GM19395 (cell line): Measurements from ENCODE around the gene RAPH1.

Experiments
- ATAC-seq: cut with Tn5 transposase; IDR thresholded peaks from one replicate; pipeline ENCODE4 v1.9.1; 2021; ENCODE audit warnings: mild to moderate bottlenecking, moderate library complexity; ENCODE audit not compliant: unreplicated experiment

RAPH1 gene

DNA sequence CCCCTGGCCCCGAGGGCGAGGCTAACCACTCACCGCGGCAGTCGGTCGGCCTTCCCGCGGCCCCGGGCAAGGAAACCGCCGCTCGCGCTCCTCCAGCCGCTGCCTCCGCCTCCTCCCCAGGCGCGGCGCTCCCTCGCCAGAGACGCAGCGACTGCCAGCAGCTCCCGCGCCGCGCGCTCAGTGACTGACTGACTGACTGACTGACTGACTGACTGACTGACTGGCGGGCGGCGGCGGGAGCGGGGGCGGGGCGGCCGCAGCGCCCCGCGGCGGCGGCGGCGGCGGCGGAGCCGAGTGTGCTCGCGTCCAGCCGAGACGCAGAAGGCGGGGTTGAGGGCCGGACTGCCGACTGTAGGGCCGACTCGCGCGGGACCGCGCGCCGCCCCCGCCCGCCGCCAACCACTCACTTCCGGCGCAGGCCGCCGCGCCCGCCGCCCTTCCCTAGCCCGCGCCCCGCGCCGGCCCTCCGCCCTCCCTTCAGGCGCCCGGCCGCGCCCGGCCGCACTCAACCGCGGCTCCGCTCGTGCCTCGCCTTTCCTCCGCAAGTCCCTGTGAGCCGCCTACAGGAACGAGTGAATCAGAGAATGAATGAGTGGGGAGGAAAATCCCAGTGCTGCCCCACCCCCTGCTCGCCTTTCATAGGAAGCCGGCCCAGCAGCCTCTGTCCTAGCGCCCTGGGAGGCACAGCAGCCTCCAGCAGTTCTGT, at the start of gene RAPH1:
Gene RAPH1 (minus strand): TSS at position 224 of the 706 bp plus-strand sequence. CDS start 39,948 bp downstream, outside the sequence.
- peak; percentile 74 for ATAC-seq

DNA sequence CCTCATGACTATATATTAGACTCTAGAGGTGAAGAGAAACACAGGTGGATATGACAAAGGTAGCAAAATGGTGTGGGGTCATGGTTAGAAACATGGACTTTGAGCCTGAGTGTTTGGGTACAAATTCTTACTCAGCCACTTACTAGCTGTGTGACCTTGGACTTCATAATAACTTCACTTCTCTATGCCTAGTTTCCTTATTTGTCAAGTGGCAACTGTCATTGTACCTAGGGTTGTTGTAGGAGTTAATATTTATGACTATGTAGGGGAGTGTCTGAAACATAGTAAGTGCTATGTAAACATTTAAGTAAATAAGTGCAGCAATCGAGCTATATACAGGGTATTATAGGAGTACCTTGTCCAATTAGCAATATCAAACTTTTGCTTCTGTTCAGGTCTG, 49.7 kb upstream of the RAPH1 start:
- ATAC-seq = no peak

- ATAC-seq = peak; percentile 50
These were observed 48.6 kb upstream of the RAPH1 start for GRCh38 chr2:203583701-203584100.

- ATAC-seq = no peak
These were observed 48.1 kb upstream of the RAPH1 start for GRCh38 chr2:203583084-203583695.

GRCh38 chr2:203582468-203582867, 47.4 kb upstream of the RAPH1 start:
- ATAC-seq = no peak

GRCh38 chr2:203580844-203581243, 45.7 kb upstream of the RAPH1 start:
- no peak for ATAC-seq

- ATAC-seq = no peak
These were observed 44.6 kb upstream of the RAPH1 start for GRCh38 chr2:203579730-203580129.

DNA sequence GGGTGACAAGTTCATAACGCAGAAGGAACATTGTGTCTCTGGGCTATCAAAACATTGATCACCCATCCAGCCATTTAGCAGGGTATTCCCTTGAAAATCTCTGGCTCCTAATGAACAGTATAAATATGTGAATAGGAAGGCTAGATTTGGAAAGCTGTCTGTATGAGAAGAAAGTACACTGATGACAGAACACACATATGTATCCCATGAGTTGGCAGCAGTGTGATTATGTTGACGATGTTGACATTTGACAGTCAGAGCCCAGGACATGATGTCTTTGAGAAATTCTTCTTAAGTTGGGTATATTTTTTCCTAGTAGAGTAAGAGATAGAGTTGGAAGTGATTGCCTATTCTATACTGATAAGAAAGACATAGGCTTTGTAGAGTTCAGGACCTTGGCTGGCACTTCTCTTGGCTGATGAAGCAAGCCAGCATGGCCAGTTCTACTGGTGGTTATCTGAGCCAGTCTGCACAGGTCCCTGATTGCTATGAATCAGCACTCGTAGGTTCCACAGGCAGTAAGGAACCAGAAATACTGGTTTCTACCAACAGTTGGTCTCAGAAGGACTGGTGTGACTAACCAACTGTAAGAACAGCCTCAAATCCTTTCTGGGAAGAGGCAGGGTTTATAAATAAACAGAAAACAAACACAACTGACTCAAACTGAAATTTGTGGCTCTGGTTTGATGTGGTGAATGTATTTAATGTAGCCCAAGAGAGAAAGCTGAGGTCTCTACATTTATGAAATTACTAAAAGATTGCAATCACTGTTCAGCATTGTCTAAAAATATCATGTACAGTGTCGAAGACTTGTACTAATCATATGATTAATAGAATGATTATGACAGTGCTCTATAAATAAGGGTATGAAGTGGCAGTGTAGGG, 43.9 kb upstream of the RAPH1 start:
- ATAC-seq = peak; percentile 97

GRCh38 chr2:203574824-203575223, 39.7 kb upstream of the RAPH1 start:
- ATAC-seq = no peak

GRCh38 chr2:203572316-203572715, 37.2 kb upstream of the RAPH1 start:
- ATAC-seq = no peak

GRCh38 chr2:203569677-203570316, 34.7 kb upstream of the RAPH1 start:
- ATAC-seq = no peak

GRCh38 chr2:203567691-203568090, 32.6 kb upstream of the RAPH1 start:
- no peak for ATAC-seq

DNA sequence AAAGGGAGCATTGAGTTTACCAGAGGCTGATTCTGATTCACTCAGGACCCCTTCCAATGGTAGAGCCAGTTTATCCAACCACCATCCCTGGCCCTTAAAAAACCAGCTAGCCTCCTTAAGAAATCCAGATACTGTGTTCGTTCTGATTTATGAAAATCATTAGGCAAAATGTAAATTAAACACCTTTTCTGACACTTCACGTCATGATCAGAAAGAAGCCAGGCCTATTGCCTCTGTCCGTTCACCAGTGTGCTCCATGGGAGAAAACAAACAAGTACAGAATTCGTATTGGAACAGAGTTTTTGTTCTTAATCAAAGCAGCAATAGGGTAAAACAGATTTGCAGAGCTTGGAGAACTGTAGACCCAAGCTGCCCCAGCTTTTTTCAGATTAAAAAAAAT, 31.1 kb upstream of the RAPH1 start:
- no peak for ATAC-seq

- no peak for ATAC-seq
These were observed 30.0 kb upstream of the RAPH1 start for GRCh38 chr2:203565076-203565475.

- no peak for ATAC-seq
These were observed 27.2 kb upstream of the RAPH1 start for GRCh38 chr2:203562268-203562667.

DNA sequence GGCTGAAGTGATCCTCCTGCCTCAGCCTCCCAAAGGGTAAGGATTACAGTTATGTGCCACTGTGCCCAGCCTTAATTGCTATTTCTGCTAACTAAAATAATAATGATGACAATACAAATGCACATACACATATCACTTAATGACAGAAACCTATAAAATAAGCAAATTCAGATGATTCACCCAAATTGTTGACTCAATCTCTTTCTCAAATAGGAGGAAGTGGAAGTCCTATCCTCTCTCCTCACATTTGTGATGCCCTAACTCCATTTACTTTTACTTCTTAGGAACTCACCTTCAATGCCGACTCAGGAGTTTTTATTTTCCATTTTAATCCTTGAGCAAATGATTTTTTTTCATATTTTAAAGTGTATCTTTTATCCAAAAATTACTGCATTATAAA, 24.5 kb upstream of the RAPH1 start:
- ATAC-seq = no peak

GRCh38 chr2:203553784-203554183, 18.7 kb upstream of the RAPH1 start:
- ATAC-seq = no peak

- ATAC-seq = no peak
These were observed 16.7 kb upstream of the RAPH1 start for GRCh38 chr2:203551778-203552177.

DNA sequence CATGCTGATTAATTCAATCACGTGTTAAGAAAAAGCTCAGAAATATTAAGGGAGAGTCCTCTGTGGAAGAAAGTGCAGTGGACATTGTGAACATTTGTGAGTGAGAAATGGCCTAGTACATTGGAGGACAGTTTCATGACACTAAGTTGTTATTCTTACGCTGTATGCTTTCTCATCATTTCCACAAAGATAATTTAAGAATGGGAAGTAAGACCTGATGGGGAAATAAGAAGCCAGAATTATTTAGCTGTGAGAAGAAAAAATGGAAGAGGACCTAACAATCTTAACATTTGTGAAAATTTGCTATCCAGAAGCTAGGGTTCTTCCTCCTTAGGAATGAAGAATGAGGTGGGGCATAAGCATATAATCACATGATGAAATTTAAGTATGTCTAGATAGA, 15.2 kb upstream of the RAPH1 start:
- no peak for ATAC-seq

GRCh38 chr2:203549406-203549805, 14.3 kb upstream of the RAPH1 start:
- ATAC-seq = no peak

- ATAC-seq = no peak
These were observed 13.8 kb upstream of the RAPH1 start for GRCh38 chr2:203548887-203549286.
